ENCODE results near the gene MINDY2.
A peak's percentile ranks its signal among the peaks of the same experiment; 100 is the strongest.
"Not testable (repeated sequence)": the region's sequence is repeated elsewhere in the genome, so short reads cannot be mapped to it uniquely, and the experiment has no call there.

Gene MINDY2

GRCh38 chr15:58875343-58875742, 104.2 kb downstream of the MINDY2 start:
- TF ChIP-seq TAF1 (IDR thresholded peaks at IDR 0.05; ENCODE audit: borderline replicate concordance, low read depth, low read length), result no peak
- no peak for TF ChIP-seq POLR2AphosphoS5 (IDR thresholded peaks at IDR 0.05; ENCODE audit: low read depth, low read length)
- no peak for TF ChIP-seq POLR2A (IDR thresholded peaks at IDR 0.05; ENCODE audit: low read depth, low read length)
- DNase-seq (ENCODE audit: insufficient read length) (no peak), FAIRE-seq (no peak)

GRCh38 chr15:58876306-58877106, 105.4 kb downstream of the MINDY2 start:
- TF ChIP-seq POLR2A (IDR thresholded peaks at IDR 0.05; ENCODE audit: low read depth, low read length), result no peak
- peak; percentile 48; the same call in 1 of the 2 replicates for TF ChIP-seq POLR2AphosphoS5 (IDR thresholded peaks at IDR 0.05; ENCODE audit: low read depth, low read length)
- no peak for TF ChIP-seq TAF1 (IDR thresholded peaks at IDR 0.05; ENCODE audit: borderline replicate concordance, low read depth, low read length)
- no peak for FAIRE-seq
- DNase-seq (ENCODE audit: insufficient read length), result no peak

- DNase-seq (ENCODE audit: insufficient read length), result no peak
- TF ChIP-seq POLR2AphosphoS5 (IDR thresholded peaks at IDR 0.05; ENCODE audit: low read depth, low read length), result peak; percentile 35; the same call in 1 of the 2 replicates
- no peak for TF ChIP-seq TAF1 (IDR thresholded peaks at IDR 0.05; ENCODE audit: borderline replicate concordance, low read depth, low read length)
- no peak for TF ChIP-seq POLR2A (IDR thresholded peaks at IDR 0.05; ENCODE audit: low read depth, low read length)
- FAIRE-seq, result no peak
Observed at GRCh38 chr15:58877999-58878825, 107.1 kb downstream of the MINDY2 start.

- FAIRE-seq, result no peak
- no peak for TF ChIP-seq TAF1 (IDR thresholded peaks at IDR 0.05; ENCODE audit: borderline replicate concordance, low read depth, low read length)
- no peak for TF ChIP-seq POLR2A (IDR thresholded peaks at IDR 0.05; ENCODE audit: low read depth, low read length)
- no peak for TF ChIP-seq POLR2AphosphoS5 (IDR thresholded peaks at IDR 0.05; ENCODE audit: low read depth, low read length)
Observed at GRCh38 chr15:58880320-58880719, 109.2 kb downstream of the MINDY2 start.

GRCh38 chr15:58882243-58882642, 111.1 kb downstream of the MINDY2 start:
- FAIRE-seq (no peak), DNase-seq (ENCODE audit: insufficient read length) (no peak)
- TF ChIP-seq TAF1 (IDR thresholded peaks at IDR 0.05; ENCODE audit: borderline replicate concordance, low read depth, low read length) (no peak), POLR2AphosphoS5 (IDR thresholded peaks at IDR 0.05; ENCODE audit: low read depth, low read length) (no peak), POLR2A (IDR thresholded peaks at IDR 0.05; ENCODE audit: low read depth, low read length) (no peak)

More at GRCh38 chr15:58880320-58880719, 109.2 kb downstream of the MINDY2 start:
- no peak for DNase-seq (ENCODE audit: insufficient read length)

- not testable (repeated sequence) for DNase-seq (ENCODE audit: insufficient read length); FAIRE-seq
Observed at GRCh38 chr15:58883926-58884325, 112.8 kb downstream of the MINDY2 start.

- DNase-seq (ENCODE audit: insufficient read length), result no peak
- no peak for FAIRE-seq
- TF ChIP-seq POLR2A (IDR thresholded peaks at IDR 0.05; ENCODE audit: low read depth, low read length) (no peak), TAF1 (IDR thresholded peaks at IDR 0.05; ENCODE audit: borderline replicate concordance, low read depth, low read length) (no peak), POLR2AphosphoS5 (IDR thresholded peaks at IDR 0.05; ENCODE audit: low read depth, low read length) (no peak)
Observed at GRCh38 chr15:58886921-58887320, 115.8 kb downstream of the MINDY2 start.

- FAIRE-seq (peak; percentile 17), DNase-seq (ENCODE audit: insufficient read length) (no peak)
- no peak for TF ChIP-seq TAF1 (IDR thresholded peaks at IDR 0.05; ENCODE audit: borderline replicate concordance, low read depth, low read length)
- no peak for TF ChIP-seq POLR2A (IDR thresholded peaks at IDR 0.05; ENCODE audit: low read depth, low read length)
- TF ChIP-seq POLR2AphosphoS5 (IDR thresholded peaks at IDR 0.05; ENCODE audit: low read depth, low read length), result no peak
Observed at GRCh38 chr15:58889363-58889762, 118.3 kb downstream of the MINDY2 start.

- DNase-seq (ENCODE audit: insufficient read length), result no peak
- peak; percentile 58 for FAIRE-seq
- TF ChIP-seq TAF1 (IDR thresholded peaks at IDR 0.05; ENCODE audit: borderline replicate concordance, low read depth, low read length), result no peak
- TF ChIP-seq POLR2AphosphoS5 (IDR thresholded peaks at IDR 0.05; ENCODE audit: low read depth, low read length), result no peak
- TF ChIP-seq POLR2A (IDR thresholded peaks at IDR 0.05; ENCODE audit: low read depth, low read length), result no peak
Observed at GRCh38 chr15:58898150-58898680, 127.1 kb downstream of the MINDY2 start.

- no peak for TF ChIP-seq POLR2AphosphoS5 (IDR thresholded peaks at IDR 0.05; ENCODE audit: low read depth, low read length)
- TF ChIP-seq POLR2A (IDR thresholded peaks at IDR 0.05; ENCODE audit: low read depth, low read length), result no peak
- TF ChIP-seq TAF1 (IDR thresholded peaks at IDR 0.05; ENCODE audit: borderline replicate concordance, low read depth, low read length), result no peak
- no peak for DNase-seq (ENCODE audit: insufficient read length)
- peak; percentile 65 for FAIRE-seq
Observed at GRCh38 chr15:58900631-58901030, 129.5 kb downstream of the MINDY2 start.

GRCh38 chr15:58908550-58909309, 137.6 kb downstream of the MINDY2 start:
- no peak for FAIRE-seq

More at GRCh38 chr15:58908550-58909309, 137.6 kb downstream of the MINDY2 start:
- no peak for DNase-seq (ENCODE audit: insufficient read length)
- TF ChIP-seq POLR2AphosphoS5 (IDR thresholded peaks at IDR 0.05; ENCODE audit: low read depth, low read length) (no peak), POLR2A (IDR thresholded peaks at IDR 0.05; ENCODE audit: low read depth, low read length) (no peak), TAF1 (IDR thresholded peaks at IDR 0.05; ENCODE audit: borderline replicate concordance, low read depth, low read length) (no peak)
